Immature natural killer cell (primary cell): Measurements from ENCODE around the gene RAB29. TPM values are rescaled to one million over a fixed set of nuclear protein-coding genes. Genes with fewer than 3 reads are reported as not detected.
A peak's percentile ranks its signal among the peaks of the same experiment; 100 is the strongest.

ENCODE experiments used
- DNase-seq, 3 donors: peaks; one replicate each; pipeline ENCODE4 v3.0.0; 2022; ENCODE audit warnings: mixed read lengths in 1 of 3
- H3K27ac Mint-ChIP-seq, 6 donors: one replicate each; pipeline ENCODE4 v1.8.0; 2020; ENCODE audit warnings: mixed read lengths in 6 of 6, mild to moderate bottlenecking in 5 of 6, inconsistent platforms in 4 of 6, moderate library complexity in 3 of 6
- H3K27me3 Mint-ChIP-seq, 3 donors: one replicate each; pipeline ENCODE4 v1.8.0; 2020 to 2021; ENCODE audit warnings: low read depth in 3 of 3, mild to moderate bottlenecking in 3 of 3, mixed read lengths in 3 of 3, moderate library complexity in 3 of 3, inconsistent platforms in 1 of 3
- H3K36me3 Mint-ChIP-seq, 3 donors: one replicate each; pipeline ENCODE4 v1.8.0; 2020; ENCODE audit warnings: mixed read lengths in 3 of 3, inconsistent platforms in 2 of 3, mild to moderate bottlenecking in 2 of 3
- H3K4me1 Mint-ChIP-seq, 2 donors: one replicate each; pipeline ENCODE4 v1.8.0; 2020; ENCODE audit warnings: inconsistent platforms in 2 of 2, mild to moderate bottlenecking in 2 of 2, mixed read lengths in 2 of 2, moderate library complexity in 1 of 2
- H3K4me3 Mint-ChIP-seq, 5 donors: one replicate each; pipeline ENCODE4 v1.8.0; 2020; ENCODE audit warnings: mild to moderate bottlenecking in 5 of 5, mixed read lengths in 5 of 5, inconsistent platforms in 3 of 5, moderate library complexity in 3 of 5
- H3K9me3 Mint-ChIP-seq, 6 donors: one replicate each; pipeline ENCODE4 v1.8.0; 2020; ENCODE audit warnings: mild to moderate bottlenecking in 6 of 6, mixed read lengths in 6 of 6, inconsistent platforms in 4 of 6, moderate library complexity in 3 of 6
- polyA plus RNA-seq, 3 donors: library from polyadenylated mRNA; unstranded; fragments of 300-500 nt; fragmentation: Illumina TruSeq; gene quantifications; one replicate each; pipeline ENCODE4 v1.2.3, GENCODE V29; 2021

Gene RAB29
- polyA plus RNA-seq, 3 donors from 2014 or later, result 156 to 206 (median 197) TPM

DNA sequence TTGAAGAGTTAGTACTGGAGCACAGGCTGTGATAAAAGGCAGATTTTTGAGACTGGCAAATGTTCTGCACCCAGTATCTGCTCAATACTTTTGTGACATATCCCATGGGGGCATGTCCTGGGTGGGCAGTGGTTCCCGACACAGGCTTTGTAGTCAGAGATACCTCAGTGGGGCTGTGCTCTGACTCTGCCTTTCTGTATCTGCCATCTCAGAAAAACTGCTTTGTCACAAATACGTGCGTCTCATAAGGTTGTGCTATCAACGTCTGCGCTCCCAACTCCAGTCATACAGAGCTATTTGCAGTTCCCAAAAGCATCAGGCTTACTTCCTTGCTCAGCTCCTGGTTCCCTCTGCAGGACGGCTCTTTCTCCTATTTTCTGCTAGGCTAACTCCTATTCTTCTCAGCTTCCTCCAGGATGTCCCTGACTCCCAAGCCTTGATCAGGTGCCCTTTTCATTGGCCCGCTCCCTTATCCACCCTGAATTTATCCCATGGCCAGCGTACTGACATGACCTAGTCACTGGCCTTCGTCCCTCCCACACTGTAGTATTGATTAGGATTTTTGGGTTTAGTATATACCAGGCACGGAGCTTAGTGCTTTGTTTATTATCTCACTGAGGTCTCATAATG, 12.1 kb upstream of the RAB29 start:
- H3K4me1 Mint-ChIP-seq, result peaks cover 0 to 6% of the 10 kb centered on the region in 2 donors
- H3K27ac Mint-ChIP-seq, result peak overlapping the region in 2 of 6 donors; percentile 21 to 56
- H3K4me3 Mint-ChIP-seq, result no peak overlapping the region

DNA sequence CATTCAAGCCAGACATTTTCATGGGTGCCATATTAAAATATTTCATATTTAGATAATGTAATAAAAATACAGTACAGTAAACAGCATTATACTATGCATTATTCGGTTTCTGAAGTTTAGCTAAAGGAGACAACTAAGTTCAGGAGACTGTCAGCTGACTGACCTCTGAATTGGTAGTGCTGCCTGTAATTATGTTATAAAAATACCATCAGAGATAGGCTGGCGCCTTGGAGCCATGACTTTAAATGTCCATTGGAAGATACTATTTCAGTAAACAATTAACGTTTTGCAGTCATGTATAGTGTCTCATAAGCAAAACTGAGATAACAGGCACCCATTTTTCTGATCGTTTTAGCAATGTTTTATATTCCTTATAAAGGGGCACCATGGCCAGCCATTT, 11.3 kb upstream of the RAB29 start:
- H3K36me3 Mint-ChIP-seq, result peaks cover 16 to 22% (median 21%) of the 10 kb centered on the region in 3 donors
- H3K9me3 Mint-ChIP-seq, result no peaks in the 10 kb centered on the region
- peaks cover 0 to 2% (median 0%) of the 10 kb centered on the region in 3 donors for H3K27me3 Mint-ChIP-seq
- H3K27ac Mint-ChIP-seq, result no peak overlapping the region
- H3K4me3 Mint-ChIP-seq, result no peak overlapping the region
- H3K4me1 Mint-ChIP-seq, result peaks cover 0 to 6% of the 10 kb centered on the region in 2 donors
- DNase-seq, result no peak

More for the DNA sequence above, 12.1 kb upstream of the RAB29 start:
- Mint-ChIP-seq H3K9me3 (no peaks in the 10 kb centered on the region), H3K36me3 (peaks cover 16 to 28% (median 21%) of the 10 kb centered on the region in 3 donors), H3K27me3 (peaks cover 0 to 2% (median 0%) of the 10 kb centered on the region in 3 donors)
- DNase-seq, result no peak

DNA sequence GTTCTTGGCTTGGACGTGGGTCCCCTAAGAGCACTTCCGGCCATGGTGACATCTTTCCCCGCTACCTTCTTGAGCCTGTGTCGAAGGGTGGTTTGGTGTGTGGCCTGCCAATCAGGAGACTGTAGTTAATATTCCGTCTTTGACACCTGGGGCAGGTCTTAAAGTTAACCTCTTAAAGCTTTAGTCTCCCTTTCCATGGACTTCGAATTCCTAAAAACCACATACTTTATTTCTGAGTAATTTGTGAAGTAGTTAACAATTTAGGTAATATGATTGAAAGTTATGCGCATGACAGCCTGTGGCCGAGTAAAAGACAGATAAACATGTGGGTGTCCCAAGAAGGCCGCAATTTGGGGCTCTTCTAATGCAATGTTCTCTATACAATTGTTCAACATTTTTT, 10.2 kb upstream of the RAB29 start:
- no peak for DNase-seq
- Mint-ChIP-seq H3K27me3 (peaks cover 0 to 1% (median 0%) of the 10 kb centered on the region in 3 donors), H3K4me1 (peaks cover 0 to 6% of the 10 kb centered on the region in 2 donors), H3K27ac (no peak overlapping the region), H3K36me3 (peaks cover 9 to 17% (median 11%) of the 10 kb centered on the region in 3 donors), H3K9me3 (no peaks in the 10 kb centered on the region), H3K4me3 (no peak overlapping the region)

GRCh38 chr1:205783904-205784303, 8.6 kb upstream of the RAB29 start:
- peaks cover 1 to 8% of the 10 kb centered on the region in 2 donors for H3K4me1 Mint-ChIP-seq
- H3K36me3 Mint-ChIP-seq, result peaks cover 0 to 8% (median 0%) of the 10 kb centered on the region in 3 donors
- peaks cover 0 to 2% (median 0%) of the 10 kb centered on the region in 3 donors for H3K27me3 Mint-ChIP-seq
- DNase-seq, result no peak
- no peaks in the 10 kb centered on the region for H3K9me3 Mint-ChIP-seq
- H3K27ac Mint-ChIP-seq, result no peak overlapping the region
- H3K4me3 Mint-ChIP-seq, result no peak overlapping the region

DNA sequence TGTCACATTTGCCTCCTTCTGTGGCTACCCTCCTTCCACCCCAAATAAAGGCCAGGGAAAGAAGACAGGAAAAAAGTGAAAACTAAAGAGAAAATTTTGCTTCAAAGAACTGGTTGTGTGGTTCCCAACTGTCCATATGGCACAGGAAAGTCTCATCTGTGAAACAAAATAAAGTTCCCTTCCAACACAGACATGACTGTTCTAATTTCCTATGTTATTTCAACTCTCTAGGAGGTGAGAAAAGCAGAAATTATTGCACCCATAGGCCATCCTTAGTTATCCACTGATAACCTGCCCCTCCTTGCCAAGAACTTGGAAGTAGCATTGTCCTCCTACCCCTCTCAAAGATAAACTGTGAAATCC, 8.1 kb upstream of the RAB29 start:
- Mint-ChIP-seq H3K4me3 (no peak overlapping the region), H3K36me3 (peaks cover 0 to 8% (median 0%) of the 10 kb centered on the region in 3 donors), H3K9me3 (no peaks in the 10 kb centered on the region), H3K27me3 (peaks cover 0 to 2% (median 0%) of the 10 kb centered on the region in 3 donors), H3K27ac (no peak overlapping the region), H3K4me1 (peaks cover 5 to 13% of the 10 kb centered on the region in 2 donors)
- no peak for DNase-seq

DNA sequence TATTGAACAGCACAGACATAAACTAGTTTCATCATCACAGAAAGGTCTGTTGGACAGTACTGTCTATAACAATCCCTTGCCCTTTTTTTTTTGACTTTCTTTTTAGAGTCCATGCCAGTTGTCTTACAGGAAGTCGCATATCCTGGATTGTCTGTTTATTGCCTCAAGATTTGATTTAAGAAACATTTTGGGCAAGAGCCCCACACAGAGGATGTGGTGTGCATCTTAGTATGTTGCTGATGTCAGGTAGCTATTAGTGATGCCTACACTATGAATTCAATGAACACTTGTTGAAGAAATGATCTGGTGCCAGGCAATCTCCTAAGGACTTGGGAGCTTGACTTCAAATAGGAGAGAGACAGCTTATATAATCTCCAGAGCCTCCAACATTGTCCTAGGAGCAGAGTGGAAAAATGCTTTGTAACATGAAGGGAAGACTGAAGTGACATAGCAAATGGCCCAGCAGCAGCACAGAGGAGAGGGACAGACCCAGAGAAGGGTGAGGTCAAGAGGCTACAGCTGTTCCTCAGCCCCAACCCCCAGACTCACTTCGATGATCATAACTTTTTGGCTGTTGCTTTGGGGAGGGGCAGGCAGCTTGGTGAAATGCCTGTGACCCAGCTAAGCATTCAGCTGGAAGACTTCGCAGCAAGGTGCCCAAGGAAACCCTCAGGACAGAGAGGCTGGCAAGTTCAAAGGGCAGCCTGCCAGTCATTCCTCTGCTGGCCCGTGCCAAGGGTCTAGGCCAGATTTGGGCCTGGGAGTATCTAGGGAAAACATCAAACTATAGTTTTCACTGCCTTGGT, 7.5 kb upstream of the RAB29 start:
- Mint-ChIP-seq H3K4me1 (peaks cover 9 to 19% of the 10 kb centered on the region in 2 donors), H3K27me3 (peaks cover 0 to 2% (median 0%) of the 10 kb centered on the region in 3 donors), H3K36me3 (peaks cover 0 to 7% (median 0%) of the 10 kb centered on the region in 3 donors), H3K4me3 (no peak overlapping the region), H3K27ac (peak overlapping the region in 3 of 6 donors; percentile 0 to 72 (median 42)), H3K9me3 (no peaks in the 10 kb centered on the region)
- DNase-seq, result peak in 1 of 3 donors; percentile 8

GRCh38 chr1:205780335-205780734, 5.1 kb upstream of the RAB29 start:
- H3K27me3 Mint-ChIP-seq, result peaks cover 1 to 6% (median 4%) of the 10 kb centered on the region in 3 donors
- no peak for DNase-seq
- no peaks in the 10 kb centered on the region for H3K9me3 Mint-ChIP-seq
- H3K4me3 Mint-ChIP-seq, result no peak overlapping the region
- peak overlapping the region in 1 of 6 donors; percentile 18 for H3K27ac Mint-ChIP-seq
- peaks cover 0 to 4% (median 0%) of the 10 kb centered on the region in 3 donors for H3K36me3 Mint-ChIP-seq
- peaks cover 30 to 38% of the 10 kb centered on the region in 2 donors for H3K4me1 Mint-ChIP-seq

- H3K36me3 Mint-ChIP-seq, result peaks cover 0 to 3% (median 0%) of the 10 kb centered on the region in 3 donors
- H3K27me3 Mint-ChIP-seq, result peaks cover 15 to 26% (median 18%) of the 10 kb centered on the region in 3 donors
- DNase-seq, result no peak
- peaks cover 47 to 57% of the 10 kb centered on the region in 2 donors for H3K4me1 Mint-ChIP-seq
- peak overlapping the region; percentile 76 to 100 (median 100) for H3K27ac Mint-ChIP-seq
- H3K4me3 Mint-ChIP-seq, result no peak overlapping the region
- H3K9me3 Mint-ChIP-seq, result no peaks in the 10 kb centered on the region
These were observed 2.7 kb upstream of the RAB29 start for GRCh38 chr1:205777994-205778393.

DNA sequence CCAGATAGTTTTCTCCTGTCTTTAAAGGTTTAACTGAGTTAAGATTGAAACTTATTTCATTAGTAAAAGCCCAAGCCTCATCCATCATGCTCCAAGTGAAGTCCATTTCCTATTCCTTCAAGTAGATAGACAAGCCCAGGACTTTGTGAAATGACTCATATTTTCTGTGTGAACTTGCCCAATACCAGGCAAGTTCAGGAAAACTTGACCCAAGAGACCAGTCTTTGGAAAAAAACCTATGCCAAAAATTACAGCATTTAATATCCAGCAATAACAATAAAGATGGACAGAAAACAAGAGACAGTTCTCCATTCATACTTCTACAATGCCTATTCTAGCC, 405 bp upstream of the RAB29 start:
- H3K27ac Mint-ChIP-seq, result peak overlapping the region; percentile 100
- H3K27me3 Mint-ChIP-seq, result peaks cover 17 to 26% (median 18%) of the 10 kb centered on the region in 3 donors
- peak in 1 of 3 donors; percentile 20 for DNase-seq
- peaks cover 0 to 15% (median 10%) of the 10 kb centered on the region in 3 donors for H3K36me3 Mint-ChIP-seq
- no peaks in the 10 kb centered on the region for H3K9me3 Mint-ChIP-seq
- H3K4me3 Mint-ChIP-seq, result peak overlapping the region; percentile 97 to 100 (median 99)
- H3K4me1 Mint-ChIP-seq, result peaks cover 70 to 75% of the 10 kb centered on the region in 2 donors

DNA sequence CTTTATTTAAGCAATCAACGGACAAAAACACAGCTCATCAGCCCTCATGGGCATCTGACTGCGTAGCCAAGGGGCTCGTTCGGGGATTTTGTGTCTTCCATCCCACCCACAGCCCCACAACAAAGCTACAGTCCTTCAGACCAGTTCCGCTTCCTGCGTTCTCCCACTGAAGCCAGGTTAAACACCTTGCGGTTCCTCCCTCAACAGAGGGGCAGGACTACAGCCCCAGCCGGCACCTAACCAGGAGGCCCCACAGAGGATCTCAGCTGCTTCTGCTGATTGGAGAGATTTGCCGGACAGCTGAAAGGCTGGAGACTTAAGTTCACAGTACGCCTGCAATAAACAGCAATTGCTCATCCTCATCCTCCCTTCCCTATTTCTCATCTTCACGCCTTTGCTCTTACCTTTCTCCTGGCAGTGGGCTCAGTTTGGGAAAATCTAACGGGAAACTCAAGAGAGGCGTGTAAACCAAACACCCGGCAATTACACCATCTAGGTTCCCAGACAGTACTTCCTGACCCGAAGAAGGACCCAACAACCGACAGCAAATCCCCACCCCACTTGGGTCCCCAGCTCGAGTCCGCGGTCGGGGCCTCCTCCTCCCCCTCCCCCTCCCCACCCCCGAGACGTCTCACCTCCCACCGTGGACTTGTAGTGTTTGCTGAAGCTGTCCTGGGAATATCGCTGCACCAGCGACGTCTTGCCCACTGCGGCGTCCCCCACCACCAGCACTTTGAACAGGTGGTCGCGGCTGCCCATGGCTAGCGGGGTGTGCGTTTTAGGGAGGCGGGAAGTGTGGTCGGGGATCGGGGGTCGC, 876 bp downstream of the RAB29 start:
- Mint-ChIP-seq H3K27me3 (peaks cover 17 to 25% (median 18%) of the 10 kb centered on the region in 3 donors), H3K4me1 (peaks cover 74 to 86% of the 10 kb centered on the region in 2 donors), H3K4me3 (peak overlapping the region; percentile 97 to 100 (median 99)), H3K27ac (peak overlapping the region; percentile 100), H3K36me3 (peaks cover 4 to 23% (median 19%) of the 10 kb centered on the region in 3 donors), H3K9me3 (no peaks in the 10 kb centered on the region)
- DNase-seq, result peak; percentile 55 to 65 (median 64)

- peak overlapping the region; percentile 97 to 100 (median 99) for H3K4me3 Mint-ChIP-seq
- H3K9me3 Mint-ChIP-seq, result no peaks in the 10 kb centered on the region
- H3K36me3 Mint-ChIP-seq, result peaks cover 4 to 30% (median 19%) of the 10 kb centered on the region in 3 donors
- peaks cover 17 to 25% (median 18%) of the 10 kb centered on the region in 3 donors for H3K27me3 Mint-ChIP-seq
- H3K4me1 Mint-ChIP-seq, result peaks cover 63 to 85% of the 10 kb centered on the region in 2 donors
- DNase-seq, result peak in 1 of 3 donors; percentile 12
- peak overlapping the region; percentile 100 for H3K27ac Mint-ChIP-seq
These were observed 2.7 kb downstream of the RAB29 start for GRCh38 chr1:205772607-205773032.

DNA sequence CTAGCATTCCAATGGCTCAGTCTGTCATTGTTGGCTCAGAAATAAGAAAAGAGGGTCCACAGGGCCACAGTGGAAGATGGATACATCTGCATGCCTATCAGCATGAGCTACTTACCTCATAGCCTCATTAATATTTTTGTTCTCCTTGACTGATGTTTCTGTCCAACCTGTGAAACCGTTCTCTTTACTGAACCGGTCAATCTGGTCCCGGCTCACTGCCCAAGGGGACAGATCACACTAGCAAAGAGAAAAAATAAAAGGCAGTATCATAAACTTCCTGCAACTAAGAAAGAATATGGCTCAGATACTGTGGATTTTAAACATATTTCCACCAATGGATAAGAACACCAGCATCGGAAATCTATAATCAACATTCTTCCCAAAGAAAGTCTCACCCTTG, 4.7 kb downstream of the RAB29 start:
- Mint-ChIP-seq H3K9me3 (no peaks in the 10 kb centered on the region), H3K36me3 (peaks cover 4 to 40% (median 19%) of the 10 kb centered on the region in 3 donors), H3K27ac (peak overlapping the region; percentile 72 to 100 (median 100)), H3K4me3 (peak overlapping the region in 3 of 5 donors; percentile 9 to 19 (median 15)), H3K4me1 (peaks cover 55 to 90% of the 10 kb centered on the region in 2 donors), H3K27me3 (peaks cover 17 to 23% (median 17%) of the 10 kb centered on the region in 3 donors)
- no peak for DNase-seq
